HEK293T (cell line): ENCODE results near the gene ANKRD13B.
"Not testable (repeated sequence)": the region's sequence is repeated elsewhere in the genome, so short reads cannot be mapped to it uniquely, and the experiment has no call there.

Source experiments
- CTCF ChIA-PET: fragments of 350-600 bp; formaldehyde crosslinking; extraction: SDS; loops from one replicate; lab custom pipeline; 2021; ENCODE audit warnings: antibody characterized with exemption, inconsistent platforms; lab: Yijun Ruan, JAX
- POLR2A ChIA-PET: fragments of 350-600 bp; formaldehyde crosslinking; extraction: SDS; loops from one replicate; lab custom pipeline; 2020; ENCODE audit warnings: antibody characterized with exemption, inconsistent platforms; lab: Yijun Ruan, JAX
- DNase-seq: peaks from one replicate; pipeline ENCODE4 v3.0.0; 2012; ENCODE audit warnings: mixed read lengths; ENCODE audit errors: extremely low spot score
- ARNT ChIP-seq: fragments of 450-650 bp; IDR thresholded peaks from 2 replicates; pipeline ENCODE4 v1.6.1; 2017; ENCODE audit warnings: mild to moderate bottlenecking
- BHLHE40 ChIP-seq: fragments of 450-650 bp; IDR thresholded peaks from 2 replicates; pipeline ENCODE4 v1.6.1; 2016; ENCODE audit warnings: mild to moderate bottlenecking, moderate library complexity, borderline replicate concordance
- CTBP1 ChIP-seq: fragments of 450-650 bp; IDR thresholded peaks from 2 replicates; pipeline ENCODE4 v1.6.1; 2016; ENCODE audit warnings: borderline replicate concordance
- ELF4 ChIP-seq: fragments of 450-650 bp; IDR thresholded peaks from 2 replicates; pipeline ENCODE4 v1.6.1; 2017; ENCODE audit warnings: antibody characterized with exemption
- FOXA1 ChIP-seq: fragments of 450-650 bp; IDR thresholded peaks from 2 replicates; pipeline ENCODE4 v1.6.1; 2016; ENCODE audit warnings: mild to moderate bottlenecking
- FOXK2 ChIP-seq: fragments of 450-650 bp; IDR thresholded peaks from 2 replicates; pipeline ENCODE4 v1.6.1; 2016; ENCODE audit warnings: mild to moderate bottlenecking
- FOXM1 ChIP-seq: fragments of 450-650 bp; IDR thresholded peaks from 2 replicates; pipeline ENCODE4 v1.6.1; 2017; ENCODE audit warnings: mild to moderate bottlenecking, borderline replicate concordance
- HDGF ChIP-seq: fragments of 450-650 bp; IDR thresholded peaks from 2 replicates; pipeline ENCODE4 v1.6.1; 2017; ENCODE audit warnings: antibody characterized with exemption, borderline replicate concordance
- L3MBTL2 ChIP-seq: fragments of 450-650 bp; conservative IDR thresholded peaks from 2 replicates; pipeline ENCODE4 v1.6.1; 2016; ENCODE audit warnings: mild to moderate bottlenecking
- LEF1 ChIP-seq: fragments of 450-650 bp; IDR thresholded peaks from 2 replicates; pipeline ENCODE4 v1.6.1; 2017; ENCODE audit warnings: mild to moderate bottlenecking, borderline replicate concordance
- NFRKB ChIP-seq: fragments of 450-650 bp; IDR thresholded peaks from 2 replicates; pipeline ENCODE4 v1.6.1; 2016; ENCODE audit warnings: mild to moderate bottlenecking, moderate library complexity
- SP1 ChIP-seq: fragments of 450-650 bp; IDR thresholded peaks from 2 replicates; pipeline ENCODE4 v1.6.1; 2017
- SUZ12 ChIP-seq: fragments of 450-650 bp; IDR thresholded peaks from 2 replicates; pipeline ENCODE4 v1.6.1; 2016; ENCODE audit warnings: mild to moderate bottlenecking
- TARDBP ChIP-seq: fragments of 450-650 bp; IDR thresholded peaks from 2 replicates; pipeline ENCODE4 v1.6.1; 2016
- ZNF384 ChIP-seq: fragments of 450-650 bp; IDR thresholded peaks from 2 replicates; pipeline ENCODE4 v1.6.1; 2016
- TF ChIP-seq, protein P1 (sequence below): fragments of 450-650 bp; IDR thresholded peaks from 2 replicates; pipeline ENCODE4 v1.6.1; 2016

The ANKRD13B gene

DNA sequence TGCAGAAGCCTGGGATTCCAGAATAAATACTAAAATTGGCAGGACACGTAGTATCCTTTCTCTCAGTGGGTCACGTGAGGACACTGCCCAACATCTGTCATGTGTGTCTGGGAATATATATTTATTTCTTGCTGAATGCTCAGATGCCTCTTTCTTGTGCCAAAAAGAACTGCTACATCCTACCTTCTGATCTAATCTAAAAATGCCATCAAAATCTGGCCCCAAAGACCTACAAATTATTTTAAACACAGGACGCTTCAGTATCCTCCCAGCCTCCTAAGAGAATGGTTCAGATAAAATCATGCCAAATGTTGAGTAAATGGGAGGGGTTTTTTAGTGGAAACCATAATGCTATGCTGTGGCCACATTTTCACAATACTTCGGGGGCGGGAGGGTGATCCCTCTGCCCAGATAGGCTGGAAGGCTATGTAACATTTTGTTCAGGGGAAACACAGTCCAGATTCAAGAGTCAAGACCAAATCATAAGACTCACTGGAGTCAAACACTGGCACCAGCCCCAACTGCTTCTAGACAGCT lies 52.7 kb downstream of the ANKRD13B start:
- ChIA-PET CTCF (no interaction called here), POLR2A (no interaction called here)

DNA sequence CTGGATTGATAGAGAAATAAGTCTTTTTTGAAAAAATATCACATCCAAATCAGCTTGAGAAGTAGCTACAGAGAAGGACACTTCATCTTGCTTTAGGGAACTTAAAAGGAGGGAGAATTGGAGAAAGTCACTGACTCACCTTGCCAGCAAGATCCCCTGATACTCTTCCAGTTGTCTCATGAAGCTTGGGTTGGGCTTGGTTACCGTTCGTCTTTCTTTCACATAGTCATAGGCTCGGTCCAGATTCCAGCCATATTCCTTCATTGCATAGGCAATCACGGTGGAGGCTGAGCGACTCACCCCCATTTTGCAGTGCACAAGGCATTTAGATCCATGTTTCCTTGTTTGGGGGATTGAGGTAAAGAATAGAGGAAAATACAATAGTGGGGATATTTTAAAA lies 55.1 kb downstream of the ANKRD13B start:
- no peak for TF ChIP-seq FOXK2
- TF ChIP-seq FOXM1 = no peak
- no peak for TF ChIP-seq ZNF384
- no peak for TF ChIP-seq LEF1
- TF ChIP-seq BHLHE40 = no peak
- TF ChIP-seq SUZ12 = no peak
- no peak for TF ChIP-seq ELF4
- TF ChIP-seq, protein P1, sequence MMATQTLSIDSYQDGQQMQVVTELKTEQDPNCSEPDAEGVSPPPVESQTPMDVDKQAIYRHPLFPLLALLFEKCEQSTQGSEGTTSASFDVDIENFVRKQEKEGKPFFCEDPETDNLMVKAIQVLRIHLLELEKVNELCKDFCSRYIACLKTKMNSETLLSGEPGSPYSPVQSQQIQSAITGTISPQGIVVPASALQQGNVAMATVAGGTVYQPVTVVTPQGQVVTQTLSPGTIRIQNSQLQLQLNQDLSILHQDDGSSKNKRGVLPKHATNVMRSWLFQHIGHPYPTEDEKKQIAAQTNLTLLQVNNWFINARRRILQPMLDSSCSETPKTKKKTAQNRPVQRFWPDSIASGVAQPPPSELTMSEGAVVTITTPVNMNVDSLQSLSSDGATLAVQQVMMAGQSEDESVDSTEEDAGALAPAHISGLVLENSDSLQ = no peak
- TF ChIP-seq SP1 = no peak
- no peak for TF ChIP-seq FOXA1
- TF ChIP-seq CTBP1 = no peak
- TF ChIP-seq TARDBP = no peak
- no peak for TF ChIP-seq NFRKB
- no peak for TF ChIP-seq HDGF
- no peak for TF ChIP-seq L3MBTL2
- TF ChIP-seq ARNT = no peak
- CTCF ChIA-PET = no interaction called here
- POLR2A ChIA-PET = no interaction called here
- no peak for DNase-seq

More for the DNA sequence above, 52.7 kb downstream of the ANKRD13B start:
- no peak for TF ChIP-seq FOXK2
- no peak for TF ChIP-seq HDGF
- no peak for TF ChIP-seq SP1
- TF ChIP-seq TARDBP = no peak
- no peak for TF ChIP-seq ARNT
- no peak for DNase-seq

DNA sequence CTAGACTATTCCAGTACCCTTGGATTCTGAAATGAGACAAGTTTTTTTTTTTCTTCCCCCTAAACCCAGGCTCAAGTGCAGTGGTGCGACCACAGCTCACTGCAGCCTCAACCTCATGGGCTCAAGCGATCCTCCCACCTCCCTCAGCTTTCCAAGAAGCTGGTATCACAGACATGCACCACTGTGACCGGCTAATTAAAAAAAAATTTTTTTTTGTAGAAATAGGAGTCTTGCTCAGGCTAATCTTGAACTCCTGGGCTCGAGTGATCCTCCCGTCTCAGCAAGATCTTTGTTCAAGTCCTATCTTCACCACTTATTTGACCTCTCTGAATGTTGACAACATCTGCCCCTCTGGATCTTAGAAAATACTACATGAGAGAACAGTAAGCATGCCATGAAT lies 56.4 kb downstream of the ANKRD13B start:
- ChIA-PET POLR2A (no interaction called here), CTCF (no interaction called here)
- no peak for DNase-seq
- TF ChIP-seq ZNF384 = no peak
- TF ChIP-seq, protein P1 = no peak
- TF ChIP-seq CTBP1 = no peak
- TF ChIP-seq ELF4 = no peak

DNA sequence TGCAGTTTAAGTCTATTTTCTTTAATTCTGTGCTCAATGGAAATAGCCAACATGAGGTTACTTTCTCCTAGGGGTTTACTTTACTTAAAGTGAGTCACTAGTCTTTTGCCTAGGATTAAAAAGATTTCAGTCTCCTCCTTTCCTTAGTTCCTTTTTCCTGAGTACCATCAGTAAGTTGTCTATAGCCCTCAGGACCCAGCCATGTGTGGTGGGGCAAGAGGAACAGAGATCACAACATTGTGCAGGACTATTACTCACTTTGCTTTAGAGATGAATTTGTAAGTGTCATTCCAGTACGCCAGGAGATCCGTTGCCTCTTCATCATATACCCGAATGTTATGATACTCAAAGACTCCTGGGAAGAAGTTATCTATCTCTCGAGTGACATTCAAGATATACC lies 57.5 kb downstream of the ANKRD13B start:
- CTCF ChIA-PET = no interaction called here
- POLR2A ChIA-PET = no interaction called here
- no peak for DNase-seq
- TF ChIP-seq BHLHE40 = no peak
- no peak for TF ChIP-seq ZNF384
- no peak for TF ChIP-seq CTBP1
- no peak for TF ChIP-seq FOXA1
- no peak for TF ChIP-seq NFRKB
- no peak for TF ChIP-seq TARDBP
- no peak for TF ChIP-seq SUZ12

DNA sequence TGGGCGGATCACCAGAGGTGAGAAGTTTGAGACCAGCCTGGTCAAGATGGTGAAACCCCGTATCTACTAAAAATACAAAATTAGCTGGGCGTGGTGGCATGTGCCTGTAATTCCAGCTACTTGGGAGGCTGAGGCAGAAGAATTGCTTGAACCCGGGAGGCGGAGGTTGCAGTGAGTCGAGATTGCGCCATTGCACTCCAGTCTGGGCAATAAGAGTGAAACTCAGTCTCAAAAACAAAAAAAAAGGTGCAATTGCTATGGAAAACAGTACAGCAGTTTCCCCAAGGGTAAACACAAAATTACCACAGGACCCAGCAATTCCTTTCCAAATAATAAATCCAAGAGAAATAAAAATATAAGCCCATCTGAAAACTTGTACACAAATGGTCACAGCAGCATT lies 59.0 kb downstream of the ANKRD13B start:
- DNase-seq, POLR2A ChIA-PET, CTCF ChIA-PET: not testable (repeated sequence)

DNA sequence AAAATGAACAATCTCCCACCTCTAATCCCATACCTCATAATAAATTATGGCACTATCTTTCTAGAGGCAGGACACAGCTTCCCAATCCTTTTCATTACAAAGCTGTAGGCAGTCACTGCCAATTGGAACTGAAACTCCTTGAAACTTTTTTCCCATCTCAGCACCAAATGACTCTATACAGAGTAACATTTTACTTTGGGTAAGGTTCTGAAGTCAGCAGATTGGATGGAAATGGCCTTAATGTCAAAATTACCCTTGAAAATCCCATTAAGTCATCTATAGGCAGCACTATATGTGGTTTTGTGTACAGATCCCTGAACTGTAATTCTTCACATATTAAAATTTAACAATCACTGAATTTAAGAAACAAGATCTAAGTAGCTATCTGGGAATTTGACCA lies 60.0 kb downstream of the ANKRD13B start:
- POLR2A ChIA-PET = no interaction called here
- CTCF ChIA-PET = interaction anchor here (0.7 kb wide), 1 partner anchor 13 kb away, joined by 3 read pairs; no protein-coding TSS in a partner anchor
- no peak for DNase-seq
- TF ChIP-seq SP1 = no peak

DNA sequence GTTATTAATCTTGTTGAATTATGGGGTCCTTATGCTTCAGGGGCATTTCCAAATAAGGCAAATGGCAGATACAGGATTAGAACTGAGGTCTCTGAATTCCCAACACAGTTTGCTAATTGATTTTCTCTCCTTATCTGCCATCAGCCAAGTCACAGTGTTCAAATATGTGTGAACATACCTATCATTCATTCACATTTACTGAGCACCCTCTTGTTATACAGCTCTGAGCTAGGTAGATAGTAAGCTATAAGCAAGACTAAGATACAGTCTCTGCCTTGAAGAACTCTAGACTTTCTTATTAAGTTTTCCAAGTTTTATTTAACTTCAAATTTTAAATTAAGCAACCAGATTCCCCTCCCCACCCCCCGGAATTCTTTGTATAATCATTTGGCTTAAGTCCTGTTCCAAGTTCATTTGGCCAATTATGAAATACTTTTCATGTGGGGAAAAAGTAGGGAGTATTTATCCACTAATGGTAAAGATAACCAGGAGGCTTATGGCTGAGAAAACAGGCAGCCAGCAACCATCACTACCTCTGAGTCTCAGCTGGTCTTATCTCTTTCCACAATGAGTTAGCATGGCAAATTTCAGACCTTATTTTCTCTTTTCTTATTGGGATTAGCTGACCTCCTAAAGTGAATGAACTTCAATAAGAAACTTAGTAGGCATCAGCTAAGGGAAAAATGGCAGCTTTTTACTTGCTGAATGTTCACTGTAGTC lies 61.2 kb downstream of the ANKRD13B start:
- CTCF ChIA-PET = interaction anchor here (0.9 to 1.6 kb wide), 2 partner anchors 12 to 14 kb away, joined by 3 to 4 read pairs; no protein-coding TSS in a partner anchor
- POLR2A ChIA-PET = no interaction called here
- TF ChIP-seq, protein P1 = no peak
- DNase-seq = no peak

DNA sequence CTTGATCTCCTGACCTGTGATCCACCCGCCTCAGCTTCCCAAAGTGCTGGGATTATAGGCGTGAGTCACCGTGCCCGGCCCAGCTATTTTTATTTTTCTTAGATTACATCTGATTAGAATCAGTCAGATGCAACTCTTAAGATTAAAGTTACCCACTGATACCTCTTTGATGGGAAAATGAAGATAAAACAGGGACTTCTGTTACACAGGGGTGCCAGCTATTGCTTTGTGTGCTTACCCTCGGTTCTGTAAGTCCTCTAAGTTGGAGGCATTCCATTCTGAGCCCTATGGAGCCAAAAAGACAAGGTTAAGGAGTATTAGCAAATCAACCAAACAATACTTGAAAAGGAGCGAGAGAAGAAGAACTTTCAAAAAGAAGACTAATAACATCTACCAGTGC lies 62.4 kb downstream of the ANKRD13B start:
- TF ChIP-seq FOXM1 (no peak), FOXK2 (no peak)
- no peak for DNase-seq
- ChIA-PET CTCF (interaction anchor here (1.6 kb wide), 1 partner anchor 16 kb away, joined by 4 read pairs; no protein-coding TSS in a partner anchor), POLR2A (no interaction called here)
